Effector memory CD8-positive, alpha-beta T cell (primary cell): ENCODE data around the gene CYP2D6.
"Not testable (repeated sequence)": the region's sequence is repeated elsewhere in the genome, so short reads cannot be mapped to it uniquely, and the experiment has no call there.

Experiments
- ATAC-seq: fragments of 150-1000 bp; cut with Tn5 transposase; replicated peaks from 2 replicates; pipeline ENCODE4 v1.10.0; 2021; ENCODE audit warnings: mild to moderate bottlenecking, moderate library complexity
- DNase-seq, 3 experiments: peaks; one replicate each; pipeline ENCODE4 v3.0.0; 2021
- H3K27ac Mint-ChIP-seq, 2 donors: one replicate each; pipeline ENCODE4 v1.8.0; 2022; ENCODE audit warnings: mild to moderate bottlenecking in 2 of 2, mixed read lengths in 2 of 2, moderate library complexity in 2 of 2
- H3K27me3 Mint-ChIP-seq, 2 donors: one replicate each; pipeline ENCODE4 v1.8.0; 2022; ENCODE audit warnings: mixed read lengths in 2 of 2
- H3K36me3 Mint-ChIP-seq: one replicate; pipeline ENCODE4 v1.8.0; 2022; ENCODE audit warnings: mild to moderate bottlenecking, moderate library complexity, mixed read lengths; ENCODE audit not compliant: insufficient read depth
- H3K4me1 Mint-ChIP-seq, 2 donors: one replicate each; pipeline ENCODE4 v1.8.0; 2022; ENCODE audit warnings: low read depth in 2 of 2, mixed read lengths in 2 of 2
- H3K4me3 Mint-ChIP-seq, 2 donors: one replicate each; pipeline ENCODE4 v1.8.0; 2022; ENCODE audit warnings: mild to moderate bottlenecking in 2 of 2, mixed read lengths in 2 of 2, moderate library complexity in 2 of 2
- H3K9me3 Mint-ChIP-seq, 2 donors: one replicate each; pipeline ENCODE4 v1.8.0; 2022; ENCODE audit warnings: mixed read lengths in 2 of 2

Gene CYP2D6

GRCh38 chr22:42152661-42153270 lies 22.2 kb upstream of the CYP2D6 start:
- no peak overlapping the region for H3K27ac Mint-ChIP-seq
- H3K4me1 Mint-ChIP-seq, result peaks cover 0 to 5% of the 10 kb centered on the region in 2 donors
- ATAC-seq (no peak), DNase-seq (no peak)
- no peaks in the 10 kb centered on the region for H3K27me3 Mint-ChIP-seq
- H3K9me3 Mint-ChIP-seq, result no peaks in the 10 kb centered on the region
- H3K4me3 Mint-ChIP-seq, result no peak overlapping the region
- H3K36me3 Mint-ChIP-seq, result peaks cover 14% of the 10 kb centered on the region

- H3K27ac Mint-ChIP-seq, result peak overlapping the region; percentile 13 to 55
- H3K27me3 Mint-ChIP-seq, result no peaks in the 10 kb centered on the region
- no peak for DNase-seq
- H3K4me3 Mint-ChIP-seq, result no peak overlapping the region
- H3K9me3 Mint-ChIP-seq, result no peaks in the 10 kb centered on the region
- H3K36me3 Mint-ChIP-seq, result peaks cover 8% of the 10 kb centered on the region
- ATAC-seq, result no peak
- H3K4me1 Mint-ChIP-seq, result peaks cover 0 to 5% of the 10 kb centered on the region in 2 donors
These were observed 21.5 kb upstream of the CYP2D6 start for GRCh38 chr22:42151924-42152635.

- Mint-ChIP-seq H3K27ac (peak overlapping the region; percentile 13 to 55), H3K4me1 (peaks cover 0 to 5% of the 10 kb centered on the region in 2 donors), H3K36me3 (peaks cover 4% of the 10 kb centered on the region), H3K4me3 (no peak overlapping the region), H3K9me3 (no peaks in the 10 kb centered on the region), H3K27me3 (no peaks in the 10 kb centered on the region)
- no peak for ATAC-seq
- DNase-seq, result no peak
These were observed 20.3 kb upstream of the CYP2D6 start for GRCh38 chr22:42150727-42151590.

GRCh38 chr22:42149798-42150197 lies 19.2 kb upstream of the CYP2D6 start:
- not testable (repeated sequence) for H3K4me3 Mint-ChIP-seq, ATAC-seq, H3K36me3 Mint-ChIP-seq, H3K4me1 Mint-ChIP-seq, H3K27ac Mint-ChIP-seq, H3K9me3 Mint-ChIP-seq, H3K27me3 Mint-ChIP-seq, DNase-seq

GRCh38 chr22:42145175-42145574 lies 14.6 kb upstream of the CYP2D6 start:
- Mint-ChIP-seq H3K27ac (peak overlapping the region in 1 of 2 donors; percentile 54), H3K9me3 (no peaks in the 10 kb centered on the region), H3K27me3 (no peaks in the 10 kb centered on the region), H3K36me3 (peaks cover 14% of the 10 kb centered on the region), H3K4me1 (no peaks in the 10 kb centered on the region), H3K4me3 (no peak overlapping the region)
- DNase-seq (no peak), ATAC-seq (no peak)

GRCh38 chr22:42143859-42144822 lies 13.5 kb upstream of the CYP2D6 start:
- Mint-ChIP-seq H3K36me3 (peaks cover 14% of the 10 kb centered on the region), H3K27ac (peak overlapping the region in 1 of 2 donors; percentile 38)
- H3K27me3 Mint-ChIP-seq, H3K4me1 Mint-ChIP-seq, ATAC-seq, DNase-seq, H3K4me3 Mint-ChIP-seq, H3K9me3 Mint-ChIP-seq: not testable (repeated sequence)

GRCh38 chr22:42142771-42143461 lies 12.3 kb upstream of the CYP2D6 start:
- H3K27ac Mint-ChIP-seq, result no peak overlapping the region
- H3K4me3 Mint-ChIP-seq, result no peak overlapping the region
- ATAC-seq, result no peak
- no peaks in the 10 kb centered on the region for H3K4me1 Mint-ChIP-seq
- no peak for DNase-seq
- no peaks in the 10 kb centered on the region for H3K27me3 Mint-ChIP-seq
- H3K36me3 Mint-ChIP-seq, result peaks cover 14% of the 10 kb centered on the region
- no peaks in the 10 kb centered on the region for H3K9me3 Mint-ChIP-seq

- peak overlapping the region in 1 of 2 donors; percentile 60 for H3K27ac Mint-ChIP-seq
- H3K27me3 Mint-ChIP-seq, H3K4me1 Mint-ChIP-seq, DNase-seq, ATAC-seq, H3K9me3 Mint-ChIP-seq, H3K4me3 Mint-ChIP-seq: not testable (repeated sequence)
- peaks cover 14% of the 10 kb centered on the region for H3K36me3 Mint-ChIP-seq
These were observed 10.9 kb upstream of the CYP2D6 start for GRCh38 chr22:42141307-42142057.

GRCh38 chr22:42140153-42140552 lies 9.5 kb upstream of the CYP2D6 start:
- not testable (repeated sequence) for H3K9me3 Mint-ChIP-seq, H3K4me1 Mint-ChIP-seq

GRCh38 chr22:42139508-42139907 lies 8.9 kb upstream of the CYP2D6 start:
- H3K9me3 Mint-ChIP-seq, ATAC-seq, H3K27me3 Mint-ChIP-seq, H3K4me3 Mint-ChIP-seq, DNase-seq, H3K27ac Mint-ChIP-seq, H3K4me1 Mint-ChIP-seq: not testable (repeated sequence)
- H3K36me3 Mint-ChIP-seq, result peaks cover 14% of the 10 kb centered on the region

More at GRCh38 chr22:42140153-42140552, 9.5 kb upstream of the CYP2D6 start:
- ATAC-seq, H3K27me3 Mint-ChIP-seq, DNase-seq, H3K27ac Mint-ChIP-seq, H3K4me3 Mint-ChIP-seq: not testable (repeated sequence)
- H3K36me3 Mint-ChIP-seq, result peaks cover 14% of the 10 kb centered on the region

- no peaks in the 10 kb centered on the region for H3K27me3 Mint-ChIP-seq
- no peaks in the 10 kb centered on the region for H3K4me1 Mint-ChIP-seq
- H3K36me3 Mint-ChIP-seq, result peaks cover 12% of the 10 kb centered on the region
- no peak overlapping the region for H3K4me3 Mint-ChIP-seq
- DNase-seq (no peak), ATAC-seq (no peak)
- H3K27ac Mint-ChIP-seq, result no peak overlapping the region
- H3K9me3 Mint-ChIP-seq, result no peaks in the 10 kb centered on the region
These were observed 8.4 kb upstream of the CYP2D6 start for GRCh38 chr22:42138972-42139371.
